GM12865 (cell line): ENCODE data around the gene RSPH6A.

Source experiments
- DNase-seq: peaks from one replicate; pipeline ENCODE4 v3.0.0; 2010; ENCODE audit warnings: low read depth
- H3K4me3 ChIP-seq: 2 replicates; pipeline ENCODE4 v1.5.1; 2011; ENCODE audit warnings: mild to moderate bottlenecking, low read depth, low read length, control low read depth
- CTCF ChIP-seq: IDR thresholded peaks from 2 replicates; pipeline ENCODE4 v1.5.1; 2011; ENCODE audit warnings: low read length, control low read depth, low read depth, inconsistent platforms; ENCODE audit not compliant: insufficient read depth; ENCODE audit errors: missing control alignments

RSPH6A gene

GRCh38 chr19:45815481-45816216 lies 541 bp upstream of the RSPH6A start:
- no peak for DNase-seq
- TF ChIP-seq CTCF: no peak
- H3K4me3 ChIP-seq: no peak overlapping the region

GRCh38 chr19:45814166-45814780 lies 835 bp downstream of the RSPH6A start:
- no peak overlapping the region for H3K4me3 ChIP-seq
- peak; percentile 2 for DNase-seq
- no peak for TF ChIP-seq CTCF

GRCh38 chr19:45812297-45812696 lies 2.8 kb downstream of the RSPH6A start:
- no peak overlapping the region for H3K4me3 ChIP-seq
- peak; percentile 1 for DNase-seq
- TF ChIP-seq CTCF: no peak

- DNase-seq: peak; percentile 67
- no peak for TF ChIP-seq CTCF
- no peak overlapping the region for H3K4me3 ChIP-seq
Measured at GRCh38 chr19:45809643-45810159, 5.4 kb downstream of the RSPH6A start.

- no peak for DNase-seq
- no peak for TF ChIP-seq CTCF
- H3K4me3 ChIP-seq: no peak overlapping the region
Measured at GRCh38 chr19:45805719-45806118, 9.4 kb downstream of the RSPH6A start.

- H3K4me3 ChIP-seq: no peak overlapping the region
- no peak for TF ChIP-seq CTCF
- DNase-seq: no peak
Measured at GRCh38 chr19:45804959-45805230, 10.2 kb downstream of the RSPH6A start.
